Measurements from ENCODE around the gene DMD.

- no peak for TF ChIP-seq CTCF (IDR thresholded peaks at IDR 0.05)
- no peak for TF ChIP-seq POLR2A (IDR thresholded peaks at IDR 0.05)
Observed at GRCh38 chrX:32185160-32185559, 1026.2 kb downstream of the DMD start.
